Body of pancreas (tissue), 4 donors: ENCODE results near the gene PLEKHA3. TPM values are rescaled to one million over a fixed set of nuclear protein-coding genes. Genes with fewer than 3 reads are reported as not detected.

Experiments used
- ATAC-seq: fragments of 150-250 bp; one replicate; pipeline ENCODE4 v1.9.1; 2016
- DNase-seq, 4 donors: peaks; one replicate each; pipeline ENCODE4 v3.0.0-alpha.2; 2019
- H3K27ac ChIP-seq, 4 donors: fragments of 200-600 bp; sonication (generic); 1 replicate in 3 of 4; 2 replicates in 1 of 4; pipeline versions ENCODE4 v1.5.1 to v1.6.1; 2016 to 2019; ENCODE audit warnings: mild to moderate bottlenecking in 1 of 4, mixed read lengths in 1 of 4, moderate library complexity in 1 of 4
- H3K27me3 ChIP-seq, 2 donors: fragments of 200-600 bp; sonication (generic); one replicate each; pipeline ENCODE4 v1.6.0; 2016; ENCODE audit warnings: mild to moderate bottlenecking in 1 of 2
- H3K36me3 ChIP-seq, 2 donors: fragments of 200-600 bp; sonication (generic); replicated peaks in 1 of 2; 2 replicates each; pipeline ENCODE4 v1.5.1; 2016; ENCODE audit warnings: low read depth in 2 of 2; ENCODE audit not compliant: insufficient read depth in 1 of 2
- H3K4me1 ChIP-seq: fragments of 200-600 bp; sonication (generic); one replicate; pipeline ENCODE4 v1.6.0; 2016
- H3K4me3 ChIP-seq, 2 donors: fragments of 200-600 bp; sonication (generic); 1 replicate in 1 of 2; 2 replicates in 1 of 2; pipeline ENCODE4 v1.5.1; 2016 to 2019
- H3K9me3 ChIP-seq, 3 donors: fragments of 200-600 bp; sonication (generic); 1 replicate in 2 of 3; 2 replicates in 1 of 3; pipeline ENCODE4 v1.5.1; 2016
- POLR2A ChIP-seq, 3 donors: fragments of 450-650 bp; IDR thresholded peaks; one replicate each; pipeline ENCODE4 v1.6.1; 2016; ENCODE audit warnings: antibody characterized with exemption in 3 of 3, mild to moderate bottlenecking in 2 of 3
- WGBS, 2 donors: methylation state at CpG; one replicate each; pipeline ENCODE4 v1.1.5; 2017; 5-methylcytosine and 5-hydroxymethylcytosine counted together
- intact Hi-C: fragments of 100-400 bp; cut with DNase I; formaldehyde crosslinking; loops from one replicate; pipeline ENCODE4 v1.15.1; 2023
- total RNA-seq, 2 donors: library from RNA; depleted of rRNA; stranded (reverse); fragments of >200 nt; gene quantifications; one replicate each; pipeline ENCODE4 v1.1.0, GENCODE V29; 2016
- TF ChIP-seq, protein P1 (sequence below), 7 experiments: fragments of 450-650 bp in 4 of 7; fragments of 200-600 bp in 3 of 7; sonication (generic) in 3 of 7; IDR thresholded peaks; one replicate each; pipeline ENCODE4 v1.5.1; 2016 to 2019; ENCODE audit warnings: antibody characterized with exemption in 7 of 7

Gene PLEKHA3
- total RNA-seq, 2 donors from 2014 or later: 5.3 to 6.5 TPM

DNA sequence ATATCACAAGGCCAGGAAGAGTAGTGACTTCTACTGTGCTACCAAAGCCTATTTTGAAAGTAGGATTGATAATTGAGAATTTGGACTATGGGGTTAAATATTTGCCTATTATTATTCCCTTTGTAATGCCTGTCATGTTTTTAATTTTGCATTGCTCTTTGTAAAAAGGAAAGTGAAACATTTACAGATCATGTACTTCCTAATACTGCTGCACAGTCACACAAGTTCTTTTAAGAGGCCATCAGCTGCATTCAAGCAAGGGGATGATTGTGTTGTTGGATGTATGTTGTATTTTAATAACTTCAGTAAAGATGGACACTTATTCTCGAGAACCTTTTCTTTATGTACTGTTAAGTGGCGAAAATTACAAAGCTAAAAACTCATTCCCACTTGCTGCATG lies 70.1 kb downstream of the PLEKHA3 start:
- 91 to 95% methylated on average over 2 of the region's 2 CpGs for WGBS, 2 donors
- H3K4me1 ChIP-seq: no peaks in the 10 kb centered on the region
- no peak overlapping the region for H3K4me3 ChIP-seq
- TF ChIP-seq, protein P1, sequence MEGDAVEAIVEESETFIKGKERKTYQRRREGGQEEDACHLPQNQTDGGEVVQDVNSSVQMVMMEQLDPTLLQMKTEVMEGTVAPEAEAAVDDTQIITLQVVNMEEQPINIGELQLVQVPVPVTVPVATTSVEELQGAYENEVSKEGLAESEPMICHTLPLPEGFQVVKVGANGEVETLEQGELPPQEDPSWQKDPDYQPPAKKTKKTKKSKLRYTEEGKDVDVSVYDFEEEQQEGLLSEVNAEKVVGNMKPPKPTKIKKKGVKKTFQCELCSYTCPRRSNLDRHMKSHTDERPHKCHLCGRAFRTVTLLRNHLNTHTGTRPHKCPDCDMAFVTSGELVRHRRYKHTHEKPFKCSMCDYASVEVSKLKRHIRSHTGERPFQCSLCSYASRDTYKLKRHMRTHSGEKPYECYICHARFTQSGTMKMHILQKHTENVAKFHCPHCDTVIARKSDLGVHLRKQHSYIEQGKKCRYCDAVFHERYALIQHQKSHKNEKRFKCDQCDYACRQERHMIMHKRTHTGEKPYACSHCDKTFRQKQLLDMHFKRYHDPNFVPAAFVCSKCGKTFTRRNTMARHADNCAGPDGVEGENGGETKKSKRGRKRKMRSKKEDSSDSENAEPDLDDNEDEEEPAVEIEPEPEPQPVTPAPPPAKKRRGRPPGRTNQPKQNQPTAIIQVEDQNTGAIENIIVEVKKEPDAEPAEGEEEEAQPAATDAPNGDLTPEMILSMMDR (IDR thresholded peaks at IDR 0.05): no peak
- TF ChIP-seq POLR2A (IDR thresholded peaks at IDR 0.05): no peak
- intact Hi-C loops: no loop called here
- H3K9me3 ChIP-seq: no peaks in the 10 kb centered on the region
- no peak overlapping the region for H3K27ac ChIP-seq
- no peaks in the 10 kb centered on the region for H3K36me3 ChIP-seq
- ATAC-seq (no peak), DNase-seq (no peak)
- no peaks in the 10 kb centered on the region for H3K27me3 ChIP-seq

DNA sequence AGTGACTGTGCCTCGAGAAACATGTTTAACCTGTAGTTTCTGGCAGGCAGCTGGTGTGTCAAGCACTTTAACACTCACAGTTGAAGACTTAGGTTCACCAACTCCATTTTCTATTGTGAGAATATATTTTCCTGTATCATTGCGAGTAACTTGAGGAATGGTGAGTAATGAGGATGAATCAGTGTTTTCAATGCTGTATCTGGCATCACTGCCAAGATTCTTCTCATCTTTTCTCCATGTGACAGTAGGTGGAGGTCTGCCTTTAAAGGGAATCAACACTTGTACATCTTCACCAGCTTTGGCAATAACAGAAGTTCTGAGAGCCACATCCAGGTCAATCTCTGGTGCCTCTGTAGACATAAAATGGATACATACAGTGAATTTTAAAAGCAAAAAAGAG lies 72.8 kb downstream of the PLEKHA3 start:
- DNase-seq: no peak
- no peaks in the 10 kb centered on the region for H3K4me1 ChIP-seq
- H3K27me3 ChIP-seq: no peaks in the 10 kb centered on the region
- H3K9me3 ChIP-seq: no peaks in the 10 kb centered on the region
- no peak overlapping the region for H3K4me3 ChIP-seq
- 85 to 98% methylated on average over 2 of the region's 2 CpGs for WGBS, 2 donors
- intact Hi-C loops: no loop called here
- TF ChIP-seq, protein P1 (IDR thresholded peaks at IDR 0.05): no peak
- no peak for TF ChIP-seq POLR2A (IDR thresholded peaks at IDR 0.05)
- ATAC-seq: no peak
- no peaks in the 10 kb centered on the region for H3K36me3 ChIP-seq
- H3K27ac ChIP-seq: no peak overlapping the region

Other genes with a start within 250 kb of the PLEKHA3 start
- gene PRKRA, start 29.3 kb upstream of the PLEKHA3 start, total RNA-seq: 10 to 100 TPM; 21.5 to 35.9 TPM
- 1 to 10 TPM in 1 of 2 donors, not detected in 1; 4.2 TPM for gene PJVK, start 29.1 kb upstream of the PLEKHA3 start, total RNA-seq
- gene FKBP7, start 1.9 kb upstream of the PLEKHA3 start, total RNA-seq: 1 to 10 TPM; 2.9 to 4.6 TPM